Measurements from ENCODE around the gene ADIPOR2.
A peak's percentile ranks its signal among the peaks of the same experiment; 100 is the strongest.
"Not testable (repeated sequence)": the region's sequence is repeated elsewhere in the genome, so short reads cannot be mapped to it uniquely, and the experiment has no call there.

Gene ADIPOR2

DNA sequence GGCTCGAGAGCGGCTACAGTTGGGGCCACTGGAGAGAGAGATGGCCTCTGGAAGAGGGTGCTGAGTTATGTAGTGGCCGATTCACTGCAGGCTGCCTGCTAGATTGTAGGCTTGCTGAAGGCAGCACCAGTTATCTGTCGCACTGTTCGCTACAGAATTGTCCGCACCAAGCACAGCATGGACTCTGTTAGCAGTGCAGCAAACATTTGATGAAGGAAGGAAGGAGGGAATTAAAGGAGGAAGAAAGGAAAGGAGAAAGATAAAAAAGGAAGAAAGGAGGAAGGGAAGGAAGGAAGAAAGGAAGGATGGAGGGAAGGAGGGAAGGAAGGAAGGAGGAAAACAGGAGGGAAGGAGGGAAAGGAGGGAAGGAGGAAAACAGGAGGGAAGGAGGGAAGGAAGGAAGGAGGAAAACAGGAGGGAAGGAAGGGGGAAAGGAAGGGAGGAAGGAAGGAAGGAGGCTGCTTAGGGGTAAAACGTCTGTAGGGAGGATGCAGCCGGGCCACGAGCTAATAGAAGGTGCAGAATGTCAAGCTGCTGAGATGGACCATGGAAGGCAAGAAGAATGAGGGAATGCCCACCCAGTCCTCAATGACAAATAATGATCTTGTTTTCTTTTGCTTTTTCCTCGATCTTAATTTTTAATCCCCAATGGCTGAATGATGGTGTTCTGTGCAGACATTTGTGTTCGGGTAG is 27.3 kb upstream of the ADIPOR2 start:
- no peak for DNase-seq

DNA sequence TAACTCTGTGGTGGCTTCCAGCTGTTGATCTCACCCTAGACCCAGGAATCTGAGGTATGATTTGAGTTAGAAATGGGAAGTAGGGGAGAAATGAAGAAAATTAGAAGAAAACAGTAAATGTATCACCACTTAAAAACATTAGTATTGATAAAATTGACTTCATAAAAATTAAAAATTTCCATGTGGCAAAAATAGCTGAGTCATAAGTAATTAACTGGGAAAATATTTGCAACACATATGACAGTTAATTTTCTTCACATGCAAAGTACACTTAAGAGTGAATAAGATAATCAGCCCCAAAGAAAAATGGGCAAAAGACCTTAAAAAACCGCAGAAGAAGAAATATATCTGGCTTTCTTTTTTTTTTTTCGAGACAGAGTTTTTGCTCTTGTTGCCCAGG is 25.5 kb upstream of the ADIPOR2 start:
- DNase-seq: no peak

DNA sequence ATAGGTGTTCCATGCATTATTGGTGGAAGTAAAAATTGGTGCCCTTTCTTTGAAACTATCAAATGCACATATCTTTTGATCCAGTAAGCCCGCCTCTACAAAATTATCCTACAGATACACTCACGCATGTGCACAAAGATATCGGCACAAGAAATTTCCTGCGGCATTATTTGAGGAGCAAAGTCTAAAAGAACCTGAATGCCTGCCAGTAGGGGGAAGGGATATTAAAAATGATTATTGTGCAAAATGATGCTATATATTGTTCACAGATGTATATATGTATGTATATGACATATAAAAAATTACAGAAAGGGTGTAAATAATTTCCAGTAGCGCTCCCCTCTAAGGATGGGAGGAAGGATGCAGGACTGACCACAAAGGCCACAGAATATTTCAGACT is 24.7 kb upstream of the ADIPOR2 start:
- no peak for DNase-seq

DNA sequence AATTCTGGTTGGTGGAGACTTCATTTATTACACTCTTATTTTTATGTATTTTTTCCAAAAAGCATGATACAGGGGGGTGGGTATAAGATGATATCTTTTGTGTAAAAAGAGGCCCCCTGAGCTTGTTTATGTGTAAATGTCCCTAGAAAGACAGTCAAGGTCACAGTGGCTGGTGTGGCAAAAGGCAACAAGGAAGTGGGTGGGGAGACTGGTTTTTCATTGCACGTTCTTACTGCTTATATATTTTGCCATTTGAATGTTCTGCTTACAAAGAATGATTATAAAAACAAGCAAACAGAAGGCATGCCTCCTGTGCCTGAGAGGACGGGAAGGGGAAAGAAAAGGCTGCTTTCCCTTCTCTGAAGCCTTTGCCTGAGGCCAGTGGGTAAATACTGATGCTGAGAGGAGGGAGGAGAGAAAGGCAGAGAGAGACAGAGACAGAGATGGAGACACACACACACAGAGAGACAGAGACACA is 24.1 kb upstream of the ADIPOR2 start:
- no peak for DNase-seq

DNA sequence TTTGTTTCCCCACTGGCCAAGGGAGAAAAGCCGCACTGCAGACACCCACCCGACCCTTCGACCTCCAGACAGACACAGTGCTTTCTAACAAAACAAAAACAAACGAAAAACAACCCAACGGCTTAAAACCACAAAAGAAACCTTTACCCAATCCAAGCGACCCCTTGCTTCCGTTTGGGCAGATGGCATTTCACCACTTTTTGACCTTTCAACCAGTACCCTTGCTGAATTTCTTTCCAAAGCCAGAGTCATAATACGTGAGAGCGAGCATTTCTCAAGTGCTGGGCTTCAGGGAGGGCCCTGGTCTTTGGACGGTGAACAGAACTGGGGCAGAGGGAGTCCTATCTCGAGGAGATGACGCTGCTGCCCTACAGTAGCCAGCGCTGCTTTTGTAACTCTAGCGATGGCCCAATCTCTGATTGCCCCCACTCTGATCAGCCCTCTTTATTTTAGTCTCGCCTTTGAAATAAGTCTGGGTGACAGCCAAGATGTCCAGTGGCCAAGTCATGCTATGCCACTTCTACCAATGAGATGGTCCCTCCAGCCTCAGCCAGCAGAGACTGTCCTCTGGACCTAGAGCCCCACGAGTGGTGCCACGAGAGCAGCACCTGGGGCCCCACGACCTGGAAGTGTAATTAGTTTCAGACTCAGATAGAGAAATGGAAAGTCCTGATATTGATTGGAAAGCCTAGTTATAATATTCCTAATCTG is 21.9 kb upstream of the ADIPOR2 start:
- peak in 1 of 56 donors; percentile 65 for DNase-seq

DNA sequence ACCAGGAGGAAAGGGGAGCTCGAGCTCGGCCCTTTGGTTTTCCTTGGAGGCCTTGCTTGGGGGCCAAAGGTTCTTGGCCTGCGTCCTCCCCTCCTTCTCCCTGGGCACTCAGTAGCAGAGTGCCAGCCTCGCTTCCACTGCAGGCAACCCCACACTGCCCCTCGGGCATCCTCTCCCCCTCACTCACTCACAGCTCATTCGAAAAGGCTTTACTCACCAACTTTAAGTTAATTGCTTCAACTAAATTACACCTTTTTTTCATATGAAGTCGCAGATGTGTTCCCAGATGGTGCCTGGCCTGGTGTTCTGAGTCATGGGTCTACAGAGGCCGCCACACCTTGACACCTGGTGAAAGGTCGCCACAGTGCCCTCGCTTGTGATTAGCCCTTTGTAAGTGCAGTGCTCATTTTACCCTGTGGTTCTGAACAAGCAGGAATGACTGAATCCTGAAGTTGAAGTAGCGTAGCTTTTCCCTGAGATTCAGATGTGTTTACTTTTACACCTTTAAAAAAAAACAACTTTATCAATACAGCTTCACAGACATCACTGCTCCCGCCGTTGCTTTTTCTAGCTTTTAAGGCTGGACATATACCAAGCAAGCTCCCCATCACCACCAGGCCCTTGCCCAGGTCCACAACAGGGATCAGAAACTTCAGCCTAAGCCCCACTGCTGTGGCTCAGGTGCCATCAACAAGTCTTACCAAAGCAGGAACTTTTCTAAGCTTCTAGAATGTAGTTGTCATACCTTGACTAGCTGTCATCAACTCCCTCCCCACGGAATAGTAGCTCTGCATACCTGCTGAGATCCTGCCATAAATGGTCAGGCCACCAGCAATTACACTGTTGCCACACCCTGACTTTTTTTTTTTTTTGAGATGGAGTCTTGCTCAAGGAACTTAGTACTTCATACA is 20.3 kb upstream of the ADIPOR2 start:
- DNase-seq: no peak

DNA sequence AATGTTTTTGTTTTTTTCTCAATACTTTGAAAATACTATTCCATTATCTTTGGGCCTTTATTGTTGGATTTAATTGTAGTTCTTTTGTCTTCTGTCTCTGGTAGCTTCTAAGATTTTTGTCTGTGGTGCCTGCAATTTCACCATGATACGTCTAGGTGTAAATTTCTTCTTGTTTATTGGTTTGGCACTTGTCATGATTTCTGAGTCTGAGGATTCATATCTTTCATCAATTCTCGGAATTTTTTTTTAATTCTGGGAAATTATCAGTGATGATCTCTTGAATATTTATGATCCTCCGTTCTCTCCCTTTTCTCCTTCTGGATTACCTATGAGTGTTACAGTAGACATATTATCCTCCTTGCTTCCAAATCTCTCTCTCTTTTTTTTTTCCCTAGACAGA is 14.8 kb upstream of the ADIPOR2 start:
- no peak for DNase-seq

DNA sequence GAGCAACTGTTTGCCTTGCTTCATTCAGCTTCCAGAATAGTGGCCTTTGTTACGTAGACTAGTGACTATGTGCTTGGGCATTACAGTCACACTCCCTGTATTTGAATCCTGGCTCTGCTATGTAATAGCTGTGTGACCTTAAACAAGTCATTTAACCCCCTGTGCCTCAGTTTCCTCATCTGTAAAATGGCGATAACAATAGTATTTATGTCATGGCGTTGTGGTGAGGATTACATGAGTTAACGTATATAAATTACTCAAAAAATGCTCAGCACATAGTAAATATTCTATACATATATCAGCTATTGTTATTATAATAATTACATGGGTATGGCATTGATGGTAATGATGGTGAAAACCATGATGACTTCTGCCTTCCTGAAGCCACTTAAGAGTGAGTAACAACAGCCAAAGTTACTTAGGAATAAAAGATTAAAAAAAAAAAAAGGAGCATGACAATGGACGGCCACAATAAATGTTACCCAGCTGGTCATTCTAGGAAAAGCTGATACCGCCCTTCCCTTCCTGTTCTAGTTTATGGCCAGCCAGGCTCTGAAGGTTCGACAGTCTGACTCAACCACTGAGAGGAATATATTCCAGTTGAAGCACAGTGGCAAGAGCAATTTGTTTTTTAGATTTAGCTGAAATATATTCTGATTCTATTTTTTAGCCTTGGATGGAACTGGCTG is 9.9 kb upstream of the ADIPOR2 start:
- DNase-seq: no peak

DNA sequence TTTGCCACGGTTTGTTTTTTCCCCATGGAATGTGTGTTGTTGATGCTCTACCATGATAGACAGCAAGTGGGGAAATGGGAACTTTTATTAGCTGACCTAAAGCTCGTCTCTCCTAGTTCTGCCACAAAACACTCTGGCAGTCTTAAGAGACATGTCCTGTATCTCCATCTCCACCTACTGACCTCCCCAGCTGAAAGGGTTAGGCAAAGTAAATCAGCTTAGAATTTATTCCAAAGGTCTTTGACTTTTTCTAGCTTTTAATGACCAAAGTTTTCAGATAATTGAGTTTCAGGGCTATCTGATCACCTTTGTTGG is 9.4 kb upstream of the ADIPOR2 start:
- DNase-seq: peak in 1 of 56 donors; percentile 49

DNA sequence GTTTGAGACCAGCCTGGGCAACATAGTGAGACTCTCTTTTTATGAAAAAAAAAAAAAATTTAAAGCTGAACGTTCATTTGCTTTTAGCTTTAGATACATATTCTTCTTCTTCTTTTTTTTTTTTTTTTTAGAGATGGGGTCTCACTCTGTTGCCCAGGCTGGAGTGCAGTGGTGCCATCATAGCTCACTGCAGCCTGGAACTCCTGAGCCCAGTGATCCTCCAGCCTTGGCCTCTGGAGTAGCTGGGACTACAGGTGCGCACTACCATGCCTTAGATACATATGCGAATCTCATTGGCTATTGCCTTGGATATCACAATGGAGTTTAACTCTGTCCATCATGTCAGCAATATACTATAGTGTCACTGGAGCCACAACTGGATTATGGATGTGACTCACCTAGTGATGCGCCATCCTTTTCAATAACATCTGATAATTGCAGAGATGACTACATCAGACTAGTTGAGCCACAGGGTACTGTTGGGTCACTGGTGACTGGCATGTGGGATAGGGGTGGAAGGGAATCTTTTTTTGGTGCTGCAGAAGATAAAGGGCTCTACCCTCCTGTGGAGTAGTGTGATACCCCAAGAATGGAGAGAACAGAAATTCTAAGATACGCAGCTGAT is 2.7 kb upstream of the ADIPOR2 start:
- DNase-seq: no peak

DNA sequence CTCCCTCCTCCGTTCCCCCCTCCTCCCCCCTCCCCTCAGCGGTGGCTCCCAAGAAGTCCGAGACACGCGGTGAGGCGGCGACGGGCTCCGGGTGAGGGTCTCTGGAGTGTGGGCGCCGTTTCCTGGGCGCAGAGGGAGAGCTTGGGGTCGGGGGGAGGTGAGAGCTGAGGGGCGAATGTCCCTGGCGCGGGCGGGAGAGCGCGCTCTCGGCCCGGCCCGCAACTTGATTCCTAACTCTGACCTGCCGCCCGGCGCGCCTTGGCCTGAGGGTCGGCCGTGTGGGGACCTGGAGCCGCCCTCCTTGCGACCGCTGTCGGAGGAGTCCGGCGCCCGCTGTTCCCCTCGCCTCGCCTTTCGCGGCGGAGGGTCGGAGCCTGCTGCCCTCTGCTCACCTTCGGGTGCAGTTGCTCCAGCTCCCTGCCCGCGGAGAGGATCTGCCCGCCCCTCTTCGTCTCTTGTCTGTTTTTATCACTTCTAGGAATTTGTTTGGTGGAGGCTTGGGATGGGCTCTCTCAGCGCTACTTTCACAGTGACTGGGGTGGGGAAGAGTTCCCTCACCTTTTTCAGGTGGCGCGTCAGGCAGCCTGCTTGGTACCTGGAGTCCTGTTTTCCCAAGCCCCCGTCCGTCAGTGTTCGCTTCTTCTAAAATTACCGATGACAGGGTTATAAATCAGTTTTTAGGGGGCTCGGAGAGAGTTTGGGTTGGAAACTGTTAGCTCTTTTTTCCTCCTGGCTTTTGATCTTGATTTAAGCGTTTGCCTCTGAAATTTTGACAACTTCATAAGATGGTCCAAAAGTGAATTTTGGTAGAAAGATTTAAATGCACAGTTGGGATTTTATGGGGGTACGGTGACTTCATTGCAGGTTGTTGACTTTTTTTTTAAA is 495 bp downstream of the ADIPOR2 start:
- peak in 9 of 56 donors; percentile 43 to 72 (median 64) for DNase-seq

DNA sequence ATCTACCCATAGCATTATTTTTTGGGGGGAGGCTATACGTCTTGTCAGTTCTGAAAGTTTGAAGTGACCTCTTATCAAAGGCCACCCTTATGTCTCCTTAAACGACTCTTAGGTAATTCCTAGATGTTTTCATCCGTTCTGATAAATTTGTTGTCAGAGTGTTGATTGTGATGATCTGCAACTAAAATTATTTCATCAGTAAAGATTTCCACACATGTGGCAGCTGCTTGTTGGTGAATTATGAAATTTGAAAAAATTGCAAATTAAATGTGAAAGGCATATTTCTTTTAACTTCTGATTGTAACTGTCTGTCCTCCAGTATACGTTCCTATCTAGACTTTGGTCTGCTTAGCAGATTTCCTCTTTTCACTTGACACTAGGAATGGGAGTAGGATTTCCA is 1.4 kb downstream of the ADIPOR2 start:
- no peak for DNase-seq

DNA sequence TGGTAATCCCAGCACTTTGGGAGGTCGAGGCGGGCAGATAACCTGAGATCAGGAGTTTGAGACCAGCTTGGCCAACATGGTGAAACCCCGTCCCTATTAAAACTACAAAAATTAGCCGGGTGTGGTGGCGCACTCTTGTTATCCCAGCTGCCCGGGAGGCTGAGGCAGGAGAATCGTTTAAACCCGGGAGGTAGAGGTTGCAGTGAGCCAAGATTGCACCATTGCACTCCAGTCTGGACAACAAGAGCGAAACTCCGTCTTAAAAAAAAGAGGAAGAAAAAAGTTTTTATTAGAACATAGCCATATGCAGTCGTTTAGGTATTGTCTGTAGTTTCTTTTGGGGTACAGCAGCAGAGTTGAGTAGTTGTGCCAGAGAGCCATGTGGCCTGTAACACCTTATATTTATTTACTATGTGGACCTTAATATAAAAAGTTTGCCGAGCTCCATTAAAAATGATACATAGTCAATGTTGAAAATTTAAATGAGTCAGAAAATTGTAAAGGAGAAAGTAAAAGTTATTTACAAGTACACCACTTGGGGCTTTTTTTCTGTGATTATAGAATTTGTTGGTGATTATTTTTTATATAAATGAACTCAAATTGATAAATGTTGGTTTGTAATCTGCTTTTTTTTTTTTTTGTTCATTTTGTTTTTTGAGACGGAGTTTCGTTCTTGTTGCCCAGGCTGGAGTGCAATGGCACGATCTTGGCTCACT is 2.2 kb downstream of the ADIPOR2 start:
- no peak for DNase-seq

DNA sequence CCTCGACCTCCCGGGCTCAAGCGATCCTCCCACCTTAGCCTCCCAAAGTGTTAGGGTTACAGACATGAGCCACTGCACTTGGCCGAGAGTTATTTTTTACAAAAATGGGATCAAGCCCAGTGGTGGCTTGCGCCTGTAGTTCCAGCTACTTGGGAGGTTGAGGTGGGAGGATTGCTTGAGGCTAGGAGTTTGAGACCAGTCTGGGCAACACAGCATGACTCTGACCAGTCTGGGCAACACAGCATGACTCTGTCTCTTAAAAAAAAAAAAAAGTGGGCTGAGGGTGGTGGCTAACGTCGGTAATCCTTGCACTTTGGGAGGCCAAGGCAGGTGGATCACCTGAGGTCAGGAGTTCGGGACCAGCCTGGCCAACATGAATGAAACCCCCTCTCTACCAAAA is 4.2 kb downstream of the ADIPOR2 start:
- not testable (repeated sequence) for DNase-seq

DNA sequence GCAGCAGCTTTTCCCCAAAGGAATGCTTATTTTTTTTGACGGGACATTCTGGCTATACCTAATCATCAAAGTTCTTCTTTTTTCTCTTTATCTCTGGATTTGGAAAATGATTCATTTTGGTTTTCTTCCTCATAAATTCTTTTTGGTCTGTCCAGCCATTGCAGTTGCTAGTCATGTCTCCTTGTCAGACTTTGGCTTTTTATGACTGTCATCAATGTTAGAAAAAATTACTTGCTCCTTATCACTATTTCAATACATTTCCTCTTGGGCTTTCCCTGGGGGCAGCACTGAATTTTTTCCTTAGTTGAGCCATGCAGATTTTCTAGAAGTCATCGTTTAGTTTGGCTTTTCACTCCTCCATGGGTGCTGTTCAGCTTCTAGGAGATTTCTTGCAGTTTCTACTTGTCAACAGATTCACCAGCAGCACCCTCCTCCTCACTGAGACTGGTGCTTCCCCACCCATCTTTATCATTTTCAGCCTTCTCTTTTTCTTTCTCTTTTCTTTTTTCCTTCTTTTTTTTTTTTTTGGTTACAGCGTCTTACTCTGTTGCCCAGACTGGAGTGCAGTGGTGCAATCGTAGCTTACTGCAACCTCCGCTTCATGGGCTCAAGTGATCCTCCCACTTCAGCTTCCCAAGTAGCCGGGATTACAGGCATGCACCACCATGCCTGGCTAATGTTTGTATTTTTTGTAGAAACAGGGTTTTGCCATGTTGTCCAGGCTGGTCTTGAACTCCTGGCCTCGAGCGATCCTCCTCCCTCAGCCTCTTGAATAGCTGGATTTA is 5.2 kb downstream of the ADIPOR2 start:
- DNase-seq: no peak

DNA sequence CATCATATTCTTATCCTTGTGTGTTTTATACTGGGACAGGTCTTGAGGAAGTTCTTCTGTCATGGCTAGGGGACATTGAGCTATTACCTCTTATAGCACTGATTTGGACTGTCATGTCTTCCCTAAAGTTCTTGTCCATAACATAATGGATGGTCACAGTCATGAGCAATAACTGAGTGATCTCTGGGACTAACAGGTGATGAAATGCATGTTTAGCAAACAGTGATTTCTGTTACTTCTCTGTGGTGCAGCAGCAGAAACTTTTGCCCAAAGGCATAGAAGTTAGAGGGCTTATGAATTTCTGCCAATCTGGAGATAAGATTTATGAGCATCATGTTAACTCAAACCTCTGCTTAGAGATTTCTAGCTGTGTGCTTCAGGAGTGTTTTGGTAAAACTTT is 5.9 kb downstream of the ADIPOR2 start:
- no peak for DNase-seq

DNA sequence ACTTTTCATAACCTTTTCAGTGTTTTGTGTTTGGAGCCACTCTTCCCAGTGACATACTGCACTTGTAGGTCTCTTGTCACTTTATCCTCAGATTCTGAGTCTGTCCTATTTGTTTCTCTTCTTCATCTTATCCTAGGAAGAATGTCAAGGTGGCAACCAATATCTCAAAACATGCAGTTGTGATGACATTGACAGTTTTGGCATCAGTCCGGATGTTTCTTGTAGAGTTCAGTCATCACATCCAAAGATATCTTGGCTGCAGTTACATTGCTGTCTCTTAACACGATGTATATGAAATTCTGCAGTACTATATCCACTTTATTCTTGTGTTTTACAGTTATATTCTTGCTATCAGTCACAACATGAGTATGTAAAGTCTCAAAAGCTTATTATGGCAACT is 6.4 kb downstream of the ADIPOR2 start:
- DNase-seq: no peak

DNA sequence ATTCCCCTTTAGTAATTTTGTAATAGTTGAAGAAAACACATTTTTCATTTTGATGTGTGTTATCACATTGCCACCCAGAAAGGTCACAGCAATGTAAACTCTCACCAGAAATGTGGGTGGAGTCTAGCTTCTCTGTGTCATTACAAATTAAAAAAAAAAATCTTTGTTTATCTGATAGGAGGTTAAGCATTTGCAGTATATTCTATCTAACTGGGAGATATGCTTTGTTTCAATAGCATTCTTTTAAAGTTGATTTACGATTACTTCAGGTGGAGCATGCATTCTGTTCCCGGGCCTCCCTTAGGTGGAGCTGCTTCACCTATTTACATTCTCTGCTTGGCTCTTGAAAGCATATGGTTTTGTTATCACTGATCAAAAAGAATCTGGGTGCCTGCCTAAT is 7.8 kb downstream of the ADIPOR2 start:
- DNase-seq: no peak

DNA sequence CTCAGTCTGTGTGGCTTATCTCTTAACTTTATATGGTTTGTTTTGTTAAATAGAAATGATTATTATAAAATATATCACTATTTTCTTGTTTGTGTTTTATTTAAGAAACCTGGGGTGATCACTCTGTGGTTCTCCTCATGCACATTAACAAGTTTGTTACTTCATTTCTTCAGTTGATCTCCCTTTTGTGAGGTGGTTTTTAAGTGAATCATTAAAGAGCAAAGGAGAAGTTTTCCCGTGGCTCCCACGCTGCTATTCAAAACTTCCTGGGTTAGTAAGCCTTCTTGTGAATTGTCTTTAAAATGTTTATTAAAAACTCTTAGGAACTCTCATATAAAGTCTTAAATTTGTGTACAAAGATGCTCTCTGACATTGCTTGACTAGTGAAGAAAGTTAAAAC is 11.8 kb downstream of the ADIPOR2 start:
- no peak for DNase-seq
